HUES6 (cell line): Measurements from ENCODE around the gene TBC1D22A.
"Not testable (repeated sequence)": the region's sequence is repeated elsewhere in the genome, so short reads cannot be mapped to it uniquely, and the experiment has no call there.

ENCODE experiments used
- H3K27ac ChIP-seq: 2 replicates; pipeline ENCODE4 v1.7.0; 2013; ENCODE audit warnings: low read depth, mild to moderate bottlenecking, low read length, inconsistent platforms
- H3K27me3 ChIP-seq: 2 replicates; pipeline ENCODE4 v1.6.1; 2013; ENCODE audit warnings: low read length; ENCODE audit not compliant: control insufficient read depth, insufficient read depth
- H3K36me3 ChIP-seq: 2 replicates; pipeline ENCODE4 v1.6.1; 2013; ENCODE audit warnings: low read length; ENCODE audit not compliant: control insufficient read depth, insufficient read depth
- H3K4me1 ChIP-seq: 2 replicates; pipeline ENCODE4 v1.6.1; 2013; ENCODE audit warnings: low read length; ENCODE audit not compliant: control insufficient read depth, insufficient read depth
- H3K4me3 ChIP-seq: 2 replicates; pipeline ENCODE4 v1.5.1; 2013; ENCODE audit warnings: low read depth, low read length
- H3K9ac ChIP-seq: one replicate; pipeline ENCODE4 v1.6.1; 2013; ENCODE audit warnings: mild to moderate bottlenecking, low read length
- H3K9me3 ChIP-seq: 2 replicates; pipeline ENCODE4 v1.6.1; 2013; ENCODE audit warnings: low read depth, low read length; ENCODE audit not compliant: control insufficient read depth, insufficient read depth

TBC1D22A gene

GRCh38 chr22:46775850-46776826 lies 13.7 kb downstream of the TBC1D22A start:
- Histone ChIP-seq H3K9me3 (no peaks in the 10 kb centered on the region), H3K4me1 (peaks cover 47% of the 10 kb centered on the region), H3K9ac (no peak overlapping the region), H3K27me3 (no peaks in the 10 kb centered on the region), H3K27ac (no peak overlapping the region; the same call in 1 of the 2 replicates), H3K4me3 (no peak overlapping the region), H3K36me3 (no peaks in the 10 kb centered on the region)

GRCh38 chr22:46776876-46777608 lies 14.6 kb downstream of the TBC1D22A start:
- Histone ChIP-seq H3K4me1 (peaks cover 47% of the 10 kb centered on the region), H3K36me3 (no peaks in the 10 kb centered on the region), H3K4me3 (no peak overlapping the region), H3K9ac (no peak overlapping the region), H3K9me3 (no peaks in the 10 kb centered on the region), H3K27me3 (no peaks in the 10 kb centered on the region), H3K27ac (no peak overlapping the region; the same call in 1 of the 2 replicates)

- peaks cover 47% of the 10 kb centered on the region for H3K4me1 ChIP-seq
These were observed 15.1 kb downstream of the TBC1D22A start for GRCh38 chr22:46777609-46777970.

GRCh38 chr22:46779023-46779422 lies 16.6 kb downstream of the TBC1D22A start:
- no peak overlapping the region for H3K27ac ChIP-seq
- H3K36me3 ChIP-seq, result no peaks in the 10 kb centered on the region
- H3K4me3 ChIP-seq, result no peak overlapping the region
- H3K9me3 ChIP-seq, result no peaks in the 10 kb centered on the region
- H3K4me1 ChIP-seq, result peaks cover 34% of the 10 kb centered on the region
- no peaks in the 10 kb centered on the region for H3K27me3 ChIP-seq
- no peak overlapping the region for H3K9ac ChIP-seq

More at GRCh38 chr22:46777609-46777970, 15.1 kb downstream of the TBC1D22A start:
- no peaks in the 10 kb centered on the region for H3K36me3 ChIP-seq
- no peak overlapping the region for H3K4me3 ChIP-seq
- H3K27ac ChIP-seq, result no peak overlapping the region
- no peaks in the 10 kb centered on the region for H3K27me3 ChIP-seq
- no peak overlapping the region for H3K9ac ChIP-seq
- H3K9me3 ChIP-seq, result no peaks in the 10 kb centered on the region

GRCh38 chr22:46779651-46780050 lies 17.2 kb downstream of the TBC1D22A start:
- Histone ChIP-seq H3K4me1 (peaks cover 27% of the 10 kb centered on the region), H3K27ac (no peak overlapping the region), H3K27me3 (no peaks in the 10 kb centered on the region), H3K9ac (no peak overlapping the region), H3K9me3 (no peaks in the 10 kb centered on the region), H3K36me3 (no peaks in the 10 kb centered on the region), H3K4me3 (no peak overlapping the region)

GRCh38 chr22:46780453-46780852 lies 18.0 kb downstream of the TBC1D22A start:
- Histone ChIP-seq H3K4me1 (peaks cover 19% of the 10 kb centered on the region), H3K4me3 (no peak overlapping the region), H3K27ac (no peak overlapping the region), H3K9ac (no peak overlapping the region), H3K36me3 (no peaks in the 10 kb centered on the region), H3K27me3 (no peaks in the 10 kb centered on the region), H3K9me3 (no peaks in the 10 kb centered on the region)

GRCh38 chr22:46781291-46781690 lies 18.8 kb downstream of the TBC1D22A start:
- Histone ChIP-seq H3K27me3 (no peaks in the 10 kb centered on the region), H3K27ac (no peak overlapping the region), H3K4me1 (peaks cover 11% of the 10 kb centered on the region), H3K9ac (no peak overlapping the region), H3K36me3 (no peaks in the 10 kb centered on the region), H3K4me3 (no peak overlapping the region), H3K9me3 (no peaks in the 10 kb centered on the region)

- not testable (repeated sequence) for H3K9ac ChIP-seq, H3K9me3 ChIP-seq, H3K27ac ChIP-seq, H3K27me3 ChIP-seq, H3K4me3 ChIP-seq, H3K36me3 ChIP-seq, H3K4me1 ChIP-seq
These were observed 19.8 kb downstream of the TBC1D22A start for GRCh38 chr22:46782200-46782599.

GRCh38 chr22:46783721-46784120 lies 21.3 kb downstream of the TBC1D22A start:
- Histone ChIP-seq H3K27ac (no peak overlapping the region), H3K4me1 (no peaks in the 10 kb centered on the region), H3K9ac (no peak overlapping the region), H3K27me3 (no peaks in the 10 kb centered on the region), H3K4me3 (no peak overlapping the region), H3K36me3 (no peaks in the 10 kb centered on the region), H3K9me3 (no peaks in the 10 kb centered on the region)

GRCh38 chr22:46788441-46789172 lies 26.2 kb downstream of the TBC1D22A start:
- Histone ChIP-seq H3K27me3 (no peaks in the 10 kb centered on the region), H3K9ac (no peak overlapping the region), H3K27ac (no peak overlapping the region), H3K4me1 (no peaks in the 10 kb centered on the region), H3K9me3 (no peaks in the 10 kb centered on the region), H3K4me3 (no peak overlapping the region), H3K36me3 (peaks cover 11% of the 10 kb centered on the region)
